GM21529 (cell line): ENCODE results near the gene ANKFN1.

ENCODE experiments used
- ATAC-seq: cut with Tn5 transposase; IDR thresholded peaks from one replicate; pipeline ENCODE4 v1.9.1; 2021; ENCODE audit not compliant: unreplicated experiment

ANKFN1 gene

DNA sequence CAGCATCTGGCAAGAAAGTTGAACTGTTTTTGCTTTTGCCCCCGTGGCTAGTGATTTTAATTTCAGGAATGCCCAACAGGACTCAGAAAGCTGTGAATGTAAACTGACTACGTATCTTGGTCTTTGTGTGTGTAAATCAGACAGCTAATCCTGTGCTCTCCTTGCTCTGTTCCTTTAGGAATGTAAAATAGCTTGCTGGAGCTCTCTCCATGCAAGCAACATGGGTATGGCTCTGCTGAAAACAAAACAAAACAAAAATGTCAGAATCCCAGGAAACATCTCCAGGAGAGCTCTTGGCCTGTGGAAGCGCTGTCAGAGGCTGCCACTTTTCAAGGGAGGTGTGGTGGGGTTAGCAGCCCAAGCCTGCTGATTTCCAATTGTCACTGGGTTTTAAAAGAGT, 278.5 kb downstream of the ANKFN1 start:
- no peak for ATAC-seq

DNA sequence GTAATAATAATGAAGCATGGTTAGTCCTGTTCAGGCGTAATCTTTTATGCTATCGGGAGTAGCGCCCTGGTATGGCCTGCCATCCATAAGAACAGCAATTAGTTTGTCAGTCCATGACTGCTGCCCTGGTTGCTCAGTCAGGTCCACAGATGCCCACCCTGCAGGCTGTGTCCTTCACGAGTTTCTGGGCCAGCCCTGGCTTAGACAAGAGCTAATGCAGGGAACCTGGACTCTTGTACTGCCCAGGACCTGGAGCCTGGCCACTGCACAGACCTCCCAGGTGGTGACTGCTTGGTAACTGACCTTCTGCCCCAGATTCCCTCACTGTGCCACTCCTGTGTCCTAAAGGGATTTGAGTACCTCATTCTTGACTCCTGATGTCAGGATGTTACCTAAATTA, 279.2 kb downstream of the ANKFN1 start:
- ATAC-seq = no peak

DNA sequence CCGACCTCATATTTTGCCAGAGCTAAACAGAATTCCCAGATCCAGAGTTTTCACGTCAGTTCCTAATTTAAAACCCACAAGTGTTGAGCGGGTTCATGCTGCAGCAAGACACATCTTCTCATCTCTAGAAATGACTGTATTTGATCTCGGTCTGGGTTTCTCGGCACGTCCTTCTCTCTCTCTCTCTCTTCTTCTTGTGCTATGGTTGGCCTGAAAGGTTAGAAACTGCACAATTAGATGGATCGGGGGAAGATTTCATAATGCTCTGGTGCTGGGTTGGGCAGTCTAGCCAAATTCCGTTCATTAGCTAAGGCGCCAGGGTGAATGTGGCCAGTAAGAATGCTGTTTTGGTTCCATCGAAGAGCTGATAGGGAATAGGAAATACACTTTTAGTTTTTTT, 281.3 kb downstream of the ANKFN1 start:
- no peak for ATAC-seq

DNA sequence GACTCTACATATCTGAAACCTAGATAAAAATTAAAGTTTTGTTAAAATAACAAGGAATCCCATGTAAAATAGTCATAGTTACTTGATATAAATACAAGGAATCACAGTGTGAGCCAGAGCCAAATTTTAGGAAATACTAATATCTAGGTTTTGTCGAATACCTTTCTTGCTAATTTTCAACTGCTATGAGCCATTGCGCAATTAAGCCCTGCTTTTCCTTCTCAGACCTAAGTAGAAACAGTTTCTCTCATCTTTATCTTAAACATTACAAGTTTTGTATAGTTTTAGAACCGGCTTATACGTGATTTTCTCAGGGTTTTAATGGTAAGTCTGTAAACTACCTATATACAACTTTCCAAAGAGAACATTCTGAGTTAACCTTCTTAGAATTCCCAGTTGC, 282.9 kb downstream of the ANKFN1 start:
- no peak for ATAC-seq

DNA sequence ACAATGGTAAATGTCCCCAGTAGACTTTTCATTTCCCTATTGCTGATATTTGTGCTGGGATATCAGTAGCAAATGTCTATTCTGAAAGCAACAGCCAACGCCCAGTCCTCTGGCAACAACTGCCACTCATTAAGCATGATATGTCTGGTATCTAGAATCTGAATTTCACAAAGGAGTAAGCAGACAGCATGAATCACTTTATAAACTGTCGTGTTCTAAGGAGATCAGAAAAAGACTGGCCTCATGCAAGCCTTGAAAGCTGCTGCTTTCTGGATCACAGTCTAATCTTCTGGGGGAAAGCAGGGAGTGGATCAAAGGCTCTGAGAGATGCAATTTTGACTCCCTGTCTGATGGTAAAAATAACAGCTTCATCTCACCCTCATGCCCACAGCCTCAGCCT, 287.1 kb downstream of the ANKFN1 start:
- ATAC-seq = no peak

DNA sequence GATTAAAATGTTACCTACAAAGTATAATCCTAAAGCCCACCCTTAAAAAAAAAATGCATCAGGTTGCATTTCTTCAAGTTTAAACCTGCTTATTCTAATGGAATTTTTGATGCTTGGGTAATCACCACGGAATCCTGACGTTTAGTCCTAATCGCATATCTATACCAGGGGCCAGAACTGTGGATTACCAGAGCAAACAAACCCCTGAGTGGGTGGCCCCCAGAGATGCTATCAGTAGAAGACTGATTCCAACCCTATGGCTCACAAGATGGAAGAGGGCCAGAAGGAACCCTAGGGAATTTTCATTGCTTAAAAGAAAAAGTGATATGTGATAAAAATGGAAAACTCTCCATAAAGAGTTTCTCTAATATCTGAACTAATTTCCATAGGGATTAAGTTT, 288.0 kb downstream of the ANKFN1 start:
- no peak for ATAC-seq

DNA sequence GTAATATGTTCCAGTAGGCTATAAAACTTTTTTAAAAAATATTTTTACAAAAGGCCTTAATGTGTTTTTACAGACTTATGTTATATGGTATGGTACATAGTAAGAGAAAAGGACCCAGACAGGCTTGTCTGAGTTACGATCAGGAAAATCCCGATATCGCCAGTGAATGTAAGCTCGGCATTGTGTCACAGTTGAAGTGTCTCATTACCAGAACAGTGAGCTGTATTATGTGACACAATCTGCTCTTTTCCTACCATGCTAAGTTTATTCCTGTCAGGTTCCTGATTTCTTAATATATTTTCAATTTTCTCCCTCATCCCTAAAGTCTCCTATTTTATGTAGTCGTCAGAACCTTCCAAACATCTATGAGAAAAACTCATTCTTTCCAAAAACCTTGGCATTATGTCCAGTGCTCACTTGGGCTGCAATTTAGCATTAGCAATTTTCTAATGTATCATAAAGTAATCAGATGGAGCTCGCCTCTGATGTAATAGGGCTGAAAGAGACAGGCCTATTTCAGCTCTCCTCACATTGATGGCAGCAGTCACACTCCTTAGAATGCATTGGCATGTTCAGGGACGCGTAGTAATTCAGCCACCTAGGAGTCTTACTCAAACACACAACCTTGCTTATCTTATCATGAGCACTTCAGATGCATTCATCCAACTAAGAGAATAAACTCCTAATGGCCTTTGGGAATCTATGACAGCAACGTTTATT, 292.6 kb downstream of the ANKFN1 start:
- ATAC-seq = no peak

DNA sequence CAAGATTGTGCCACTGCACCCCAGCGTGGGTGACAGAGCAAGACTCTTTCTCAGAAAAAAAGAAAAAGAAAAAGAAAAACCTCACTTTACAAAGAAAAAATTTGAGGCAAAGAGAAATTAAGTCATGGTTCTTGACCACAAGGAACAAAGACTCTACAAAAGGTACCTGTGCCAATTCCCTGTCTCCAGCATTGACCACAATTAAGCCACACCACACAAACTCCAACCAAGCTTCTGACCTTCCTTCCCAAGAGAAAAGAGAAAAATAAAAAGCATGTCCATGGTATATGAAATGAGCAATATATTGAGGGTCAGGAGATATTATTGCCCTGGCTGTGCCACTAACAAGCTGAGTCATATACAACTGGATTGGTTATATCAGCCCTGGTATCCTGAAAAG, 293.9 kb downstream of the ANKFN1 start:
- no peak for ATAC-seq

DNA sequence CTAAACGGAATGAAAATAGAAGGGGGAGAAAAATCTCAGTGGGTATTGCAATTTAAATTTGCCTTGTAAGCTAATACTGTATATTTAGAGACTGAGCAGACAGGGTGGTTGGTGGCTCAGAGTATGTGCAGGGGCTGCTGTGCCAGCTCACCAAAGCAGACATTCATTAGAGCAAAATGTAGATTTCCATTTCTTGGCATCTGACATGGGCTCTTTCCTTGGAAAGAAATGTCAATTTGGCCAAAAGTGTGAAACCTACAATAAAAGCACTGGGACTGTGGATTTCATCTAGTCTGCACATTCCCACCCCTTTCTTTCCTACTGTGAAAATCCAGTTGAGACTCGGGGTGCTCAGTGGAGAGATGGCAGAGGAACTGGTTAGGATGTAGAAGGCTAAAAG, 295.1 kb downstream of the ANKFN1 start:
- no peak for ATAC-seq

DNA sequence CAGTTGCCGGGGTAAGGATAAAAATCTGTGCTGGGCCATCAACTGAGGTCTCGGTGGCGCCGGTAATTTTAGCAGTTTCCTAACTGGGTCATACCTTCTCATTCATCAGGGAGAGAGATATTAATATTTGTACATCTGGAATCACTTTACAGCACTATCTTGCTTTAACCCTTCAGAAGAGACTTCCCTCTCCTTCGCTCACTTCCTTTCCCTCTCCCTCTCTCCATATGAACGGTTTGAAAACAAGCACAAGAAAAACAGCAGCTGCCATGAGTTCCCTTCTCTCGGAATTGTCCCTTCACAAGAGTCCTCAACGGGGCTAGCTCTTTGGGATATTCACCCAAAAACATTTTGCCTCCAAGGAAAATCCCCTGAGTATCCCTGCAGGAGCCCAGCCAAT, 295.9 kb downstream of the ANKFN1 start:
- no peak for ATAC-seq

DNA sequence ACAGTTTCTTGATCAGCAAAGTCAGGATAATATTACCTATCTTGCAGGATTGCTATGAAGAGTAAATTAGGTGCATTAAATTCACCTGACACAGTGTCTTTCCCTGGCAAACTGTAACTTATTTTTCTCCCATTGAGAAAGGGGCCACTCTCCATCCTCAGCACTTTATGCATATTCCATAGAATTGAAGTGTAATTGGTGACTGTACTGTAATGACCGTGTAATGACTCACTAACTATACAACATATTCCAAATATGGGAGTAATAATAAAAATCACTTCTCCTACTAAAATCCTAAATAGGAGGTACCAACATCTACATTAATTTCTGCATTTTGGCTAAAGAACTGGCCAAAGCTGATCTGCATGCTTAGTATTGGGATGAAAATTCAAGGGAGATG, 298.4 kb downstream of the ANKFN1 start:
- ATAC-seq = no peak

DNA sequence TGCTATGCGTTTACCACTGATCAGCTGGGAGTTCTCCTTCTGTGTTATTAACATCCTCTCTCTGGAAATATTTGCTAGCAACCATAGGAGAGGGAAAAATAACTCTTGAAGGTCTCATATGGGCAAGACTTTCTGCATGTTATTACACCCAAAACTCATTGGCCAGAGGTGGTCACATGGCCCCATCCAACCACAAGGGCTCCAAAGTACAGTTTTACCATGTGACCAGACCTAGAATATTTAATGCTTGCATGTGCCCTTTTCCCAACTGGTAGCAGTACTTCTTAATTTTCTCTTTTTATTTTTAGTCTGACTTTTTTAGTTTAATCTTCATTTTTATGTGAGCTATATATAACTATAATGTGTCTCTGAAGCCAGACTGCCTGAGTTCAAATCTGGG, 299.2 kb downstream of the ANKFN1 start:
- no peak for ATAC-seq

DNA sequence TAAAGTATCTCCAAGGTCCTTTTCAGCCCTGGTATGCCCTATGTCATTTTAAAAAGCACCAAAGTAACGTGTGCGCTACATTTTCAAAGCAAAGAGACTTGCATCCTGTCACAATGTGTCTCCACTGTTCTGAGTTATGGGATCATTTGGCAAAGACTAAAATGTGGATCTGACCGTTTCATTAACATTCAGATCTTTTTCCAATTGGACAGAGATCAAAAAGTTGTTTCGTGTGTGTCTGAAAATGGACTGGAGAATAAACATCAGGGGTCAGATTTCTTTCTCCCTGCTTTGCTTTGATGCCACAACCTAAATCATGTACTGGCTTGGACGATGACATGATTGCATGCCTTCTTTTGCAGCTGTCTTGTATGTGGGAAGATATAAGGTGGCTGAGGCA, 304.2 kb downstream of the ANKFN1 start:
- no peak for ATAC-seq

DNA sequence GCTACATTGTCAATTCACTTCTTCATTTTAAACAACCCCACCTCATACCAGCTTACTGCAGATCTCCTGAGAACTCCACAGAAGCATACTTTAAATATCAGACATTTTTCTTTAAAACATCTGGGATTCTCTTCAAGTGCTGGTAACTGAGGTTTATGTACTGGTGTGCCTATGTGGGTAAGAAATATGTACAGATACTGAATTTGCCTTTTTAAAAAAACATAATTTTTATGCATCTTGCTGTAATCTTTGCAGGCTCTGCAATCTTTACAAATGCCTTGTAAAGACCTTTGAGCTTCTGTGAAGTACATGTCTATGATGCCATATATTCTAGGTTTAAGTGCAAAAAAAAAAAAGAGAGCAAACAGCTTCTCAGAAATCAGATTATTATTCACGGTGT, 312.6 kb downstream of the ANKFN1 start:
- ATAC-seq = no peak

DNA sequence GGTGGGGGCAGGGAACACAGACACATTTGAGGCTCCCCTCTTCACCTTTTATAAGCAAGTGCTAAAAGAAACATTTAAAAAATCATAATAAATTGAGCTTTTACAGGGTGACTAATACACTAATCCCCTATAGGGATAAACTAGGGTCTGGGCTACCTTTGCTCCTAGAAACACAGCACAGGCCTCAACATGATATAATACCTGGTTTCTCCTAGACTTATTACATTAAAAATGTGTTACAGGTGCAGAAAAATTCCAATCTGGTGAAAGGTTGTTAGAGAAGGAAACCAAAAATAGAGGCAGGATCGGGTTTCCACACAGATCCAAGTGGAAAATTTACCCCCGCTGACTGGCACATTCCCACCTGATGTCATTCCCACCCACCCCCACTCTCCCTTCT, 315.6 kb downstream of the ANKFN1 start:
- ATAC-seq = no peak

DNA sequence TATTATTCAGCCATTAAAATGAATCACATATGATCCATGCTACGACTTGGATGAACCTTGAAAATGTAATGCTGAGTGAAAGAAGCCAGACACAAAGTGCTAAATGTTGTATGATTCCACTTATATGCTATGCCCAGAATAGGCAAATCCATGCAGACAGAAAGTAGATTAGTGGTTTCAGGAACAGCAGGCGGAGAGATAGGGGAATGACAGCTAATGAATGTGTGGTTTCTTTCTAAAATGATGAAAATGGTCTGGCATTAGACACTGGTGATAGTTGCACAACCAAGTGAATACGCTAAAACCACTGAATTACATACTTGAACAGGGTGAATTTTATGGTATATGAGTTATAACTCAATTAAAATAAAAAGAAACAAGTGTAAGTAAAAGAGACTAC, 318.4 kb downstream of the ANKFN1 start:
- ATAC-seq = no peak

DNA sequence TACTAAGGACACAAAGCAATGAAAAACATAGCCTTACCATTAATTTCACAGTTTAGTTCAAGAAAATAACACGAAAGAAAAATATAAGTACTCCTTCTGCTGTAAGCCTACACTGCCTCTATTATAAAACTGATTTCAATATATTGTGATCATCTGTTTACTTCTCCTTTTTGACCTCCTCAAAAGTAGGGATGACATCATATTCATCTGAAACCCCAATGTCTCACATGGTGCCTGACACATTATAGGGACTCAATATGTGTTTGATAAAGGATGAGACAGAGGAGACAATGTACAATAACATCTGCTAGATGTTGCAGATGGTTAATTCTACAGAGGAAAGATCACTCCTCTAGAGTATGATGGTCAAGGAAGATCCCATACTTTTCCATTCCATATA, 321.8 kb downstream of the ANKFN1 start:
- ATAC-seq = no peak

DNA sequence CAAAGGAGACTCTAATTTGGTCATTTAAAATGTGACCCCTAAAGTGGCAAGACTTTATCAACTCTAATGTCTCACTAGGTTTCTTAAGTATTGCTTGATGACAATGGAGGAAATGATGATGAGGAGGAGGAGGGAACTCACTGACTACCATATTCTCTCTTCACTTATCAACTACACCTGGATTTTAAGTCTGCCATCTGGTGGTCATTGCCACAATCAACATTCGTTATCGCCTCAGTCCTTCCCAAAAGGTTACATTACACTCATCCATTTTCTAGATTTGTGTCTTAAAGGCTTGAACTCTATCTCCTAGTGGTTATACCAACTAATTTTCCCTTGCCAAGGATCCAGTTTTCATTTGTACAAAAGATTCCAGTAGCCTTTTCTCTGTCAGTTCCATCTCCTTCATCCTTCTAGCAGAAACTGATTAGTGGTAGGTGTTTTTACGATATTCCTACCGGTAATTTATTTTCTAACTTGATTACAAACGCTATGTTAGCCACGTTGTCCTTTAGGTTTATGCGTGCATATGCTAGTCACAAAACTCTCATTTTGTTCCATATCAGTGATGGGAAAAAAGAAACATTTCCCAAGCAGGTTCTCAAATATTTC, 325.7 kb downstream of the ANKFN1 start:
- ATAC-seq = no peak

DNA sequence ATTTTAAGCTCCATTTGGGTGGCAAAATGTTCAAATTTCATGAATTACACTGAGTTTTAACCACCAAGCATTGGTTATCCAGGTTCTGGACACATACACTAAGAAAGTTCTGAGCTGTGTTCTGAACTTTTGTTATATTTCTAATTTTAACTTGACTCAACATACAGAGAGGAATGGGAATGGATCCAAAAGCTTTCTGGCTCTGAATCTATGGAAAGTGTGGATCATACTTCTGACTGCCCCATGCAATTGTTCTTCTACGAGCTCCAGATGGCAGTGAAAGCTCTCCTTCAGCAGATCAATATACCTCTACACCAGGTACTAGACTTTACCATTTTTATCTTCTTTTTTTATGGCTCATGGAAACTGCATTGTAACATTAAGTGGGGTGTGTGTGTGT, 327.2 kb downstream of the ANKFN1 start:
- ATAC-seq = no peak

DNA sequence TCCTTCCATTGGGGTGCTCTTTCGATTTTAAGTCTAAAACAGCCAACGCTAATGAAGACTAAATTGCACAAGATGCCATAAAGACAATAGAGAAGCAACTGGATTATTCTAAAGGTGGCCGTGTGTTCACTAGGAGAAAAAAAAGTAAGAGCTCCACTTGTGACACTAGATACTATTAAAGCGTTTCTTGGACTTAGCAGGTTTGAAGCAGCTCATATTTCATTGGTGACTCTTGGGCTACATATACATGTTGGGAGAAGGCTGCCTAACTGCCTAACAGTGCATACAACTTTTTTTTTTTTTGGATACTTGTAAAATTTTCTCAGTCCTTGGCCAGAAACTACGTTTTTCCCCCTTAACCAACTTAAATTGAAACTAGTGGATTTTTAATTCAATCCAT, 328.4 kb downstream of the ANKFN1 start:
- no peak for ATAC-seq

DNA sequence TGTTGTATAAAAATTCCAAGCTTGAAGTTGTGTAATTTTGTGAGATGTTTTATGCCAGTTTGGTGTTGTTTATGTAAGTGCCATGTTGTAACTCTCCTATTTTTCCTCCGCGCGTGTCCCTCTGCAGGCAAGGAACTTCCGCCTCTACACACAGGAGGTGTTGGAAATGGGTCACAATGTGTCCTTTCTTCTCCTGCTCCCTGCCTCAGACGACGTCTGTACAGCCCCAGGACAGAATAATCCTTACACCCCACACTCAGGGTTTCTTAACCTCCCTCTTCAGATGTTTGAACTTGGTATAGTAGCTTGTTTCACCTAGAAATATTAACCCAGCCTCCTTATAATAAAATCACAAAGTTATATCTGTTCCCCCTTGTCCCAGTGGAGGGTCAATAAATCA, 329.0 kb downstream of the ANKFN1 start:
- no peak for ATAC-seq

DNA sequence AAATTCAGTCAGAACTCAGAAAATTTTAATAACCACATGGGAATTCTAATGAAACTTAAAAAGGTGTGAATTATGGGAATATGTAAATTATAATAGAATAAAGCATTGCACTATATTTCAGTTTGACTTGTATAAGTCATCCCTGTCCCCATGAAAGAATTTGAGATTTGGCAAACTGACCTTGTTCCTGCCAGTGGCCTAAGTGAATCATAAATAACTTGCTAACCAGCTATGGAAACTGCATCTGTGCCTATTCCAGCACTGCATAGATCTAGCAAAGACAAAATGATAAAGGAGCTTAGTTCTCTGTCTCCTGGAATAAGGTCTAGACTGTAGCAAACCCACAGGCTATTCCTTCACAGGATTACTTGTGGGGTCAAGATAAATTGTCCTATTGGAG, 333.5 kb downstream of the ANKFN1 start:
- ATAC-seq = no peak

DNA sequence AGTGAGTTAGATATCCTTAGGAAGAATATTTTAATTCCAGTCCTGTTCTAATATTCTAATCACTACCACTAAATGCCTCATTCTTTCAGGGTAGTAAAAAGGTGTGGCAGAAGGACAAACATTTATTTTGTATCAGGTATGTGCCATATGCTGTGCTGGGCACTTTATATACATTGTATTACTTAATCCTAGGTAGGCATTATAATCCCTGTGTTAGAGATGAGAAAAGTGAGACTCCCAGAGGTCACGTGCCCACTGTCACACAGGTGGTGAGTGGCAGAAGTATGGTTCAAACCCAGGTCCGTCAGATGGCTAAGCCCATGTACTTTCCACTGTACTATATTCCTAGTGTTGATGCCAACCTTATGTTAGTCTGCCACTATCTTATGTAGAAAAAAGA, 335.5 kb downstream of the ANKFN1 start:
- ATAC-seq = no peak
